Panc1 (cell line): ENCODE data around the gene CCDC157.

Experiments
- CTCF ChIP-seq: fragments of 450-650 bp; IDR thresholded peaks from 2 replicates; pipeline ENCODE4 v1.5.1; 2017; ENCODE audit warnings: mild to moderate bottlenecking
- POLR2AphosphoS5 ChIP-seq: IDR thresholded peaks from 2 replicates; pipeline ENCODE4 v1.6.1; 2012; ENCODE audit warnings: mild to moderate bottlenecking, low read depth, low read length, moderate library complexity
- REST ChIP-seq, 2 experiments: IDR thresholded peaks; 2 replicates each; pipeline ENCODE4 v1.6.1; 2011 to 2012; ENCODE audit warnings: low read depth in 2 of 2, control low read depth in 1 of 2, low read length in 1 of 2, mild to moderate bottlenecking in 1 of 2, moderate library complexity in 1 of 2; ENCODE audit not compliant: insufficient read depth in 1 of 2
- TCF7L2 ChIP-seq: IDR thresholded peaks from 2 replicates; pipeline ENCODE4 v1.6.1; 2011; ENCODE audit warnings: mild to moderate bottlenecking, low read depth, low read length, inconsistent platforms

DNA sequence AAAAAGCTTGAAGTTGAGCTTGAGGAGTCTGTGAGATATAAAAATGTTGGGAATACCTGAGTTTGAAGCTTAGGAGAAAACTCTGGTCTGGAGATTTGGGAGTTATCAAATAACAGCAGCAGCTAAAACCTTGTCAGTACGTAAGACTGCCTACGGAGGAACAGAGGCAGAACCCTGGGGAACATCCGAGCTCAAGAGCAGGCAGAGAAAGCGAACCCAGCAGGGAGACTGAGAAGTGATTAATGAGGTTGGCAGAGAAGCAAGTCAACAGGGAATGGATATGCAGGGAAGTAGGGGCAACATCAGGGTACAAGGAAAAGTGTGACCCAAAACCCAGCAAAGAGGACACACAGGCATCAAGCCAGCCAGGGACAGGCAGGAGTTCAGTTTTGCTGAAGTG lies 56.2 kb downstream of the CCDC157 start:
- TF ChIP-seq CTCF (no peak), REST (IDR thresholded peaks at IDR 0.05; ENCODE audit: insufficient read depth in 1 of 2, low read depth in 2 of 2, low read length in 1 of 2) (no peak), POLR2AphosphoS5 (no peak), TCF7L2 (no peak)
